CD14-positive monocyte (primary cell): ENCODE measurements around the gene IER2. TPM values are rescaled to one million over a fixed set of nuclear protein-coding genes. Genes with fewer than 3 reads are reported as not detected.
A peak's percentile ranks its signal among the peaks of the same experiment; 100 is the strongest.

Experiments
- DNase-seq, 3 donors: peaks; one replicate each; pipeline ENCODE4 v3.0.0-alpha.2; 2011 to 2022
- H2AFZ ChIP-seq: 2 replicates; pipeline ENCODE4 v1.6.0; 2012; ENCODE audit warnings: mild to moderate bottlenecking, low read depth, low read length, inconsistent platforms; ENCODE audit not compliant: insufficient read depth, poor library complexity, severe bottlenecking
- H3K27ac ChIP-seq, 2 donors: 1 replicate in 1 of 2; 2 replicates in 1 of 2; pipeline ENCODE4 v1.5.1; 2012 to 2013; ENCODE audit warnings: low read length in 2 of 2, control low read depth in 1 of 2, inconsistent platforms in 1 of 2, low read depth in 1 of 2, mild to moderate bottlenecking in 1 of 2
- H3K27me3 ChIP-seq, 2 donors: one replicate each; pipeline versions ENCODE4 v1.6.0 to v1.6.1; 2011 to 2013; ENCODE audit warnings: low read length in 2 of 2; ENCODE audit not compliant: control insufficient read depth in 2 of 2, insufficient read depth in 2 of 2
- H3K36me3 ChIP-seq, 2 donors: replicated peaks in 1 of 2; 1 replicate in 1 of 2; 2 replicates in 1 of 2; pipeline versions ENCODE4 v1.5.1 to v1.6.1; 2012 to 2013; ENCODE audit warnings: low read length in 2 of 2, control low read depth in 1 of 2, inconsistent platforms in 1 of 2, mild to moderate bottlenecking in 1 of 2; ENCODE audit not compliant: insufficient read depth in 2 of 2, control insufficient read depth in 1 of 2
- H3K4me1 ChIP-seq, 2 donors: 1 replicate in 1 of 2; 2 replicates in 1 of 2; pipeline versions ENCODE4 v1.5.1 to v1.6.1; 2012 to 2013; ENCODE audit warnings: low read length in 2 of 2, control low read depth in 1 of 2, inconsistent platforms in 1 of 2, mild to moderate bottlenecking in 1 of 2, moderate library complexity in 1 of 2; ENCODE audit not compliant: insufficient read depth in 2 of 2, control insufficient read depth in 1 of 2
- H3K4me2 ChIP-seq: replicated peaks from 2 replicates; pipeline ENCODE3; 2012; ENCODE audit warnings: low read length, moderate library complexity, mild to moderate bottlenecking; ENCODE audit not compliant: poor library complexity, severe bottlenecking; ENCODE audit errors: extremely low read depth
- H3K4me3 ChIP-seq, 3 experiments: fragments of 200-600 bp in 1 of 3; sonication (generic) in 1 of 3; replicated peaks in 1 of 3; 1 replicate in 2 of 3; 2 replicates in 1 of 3; pipeline ENCODE4 v1.5.1; 2011 to 2013; ENCODE audit warnings: low read length in 3 of 3, mild to moderate bottlenecking in 3 of 3, control low read depth in 2 of 3, low read depth in 2 of 3, inconsistent platforms in 1 of 3, moderate library complexity in 1 of 3
- H3K79me2 ChIP-seq: 2 replicates; pipeline ENCODE4 v1.6.0; 2012; ENCODE audit warnings: mild to moderate bottlenecking, control low read depth, inconsistent platforms, low read length, moderate library complexity; ENCODE audit not compliant: insufficient read depth
- H3K9ac ChIP-seq: 2 replicates; pipeline ENCODE4 v1.6.0; 2017; ENCODE audit warnings: low read length, mild to moderate bottlenecking; ENCODE audit not compliant: insufficient read depth, poor library complexity, severe bottlenecking
- H3K9me3 ChIP-seq, 2 donors: replicated peaks in 1 of 2; 1 replicate in 1 of 2; 2 replicates in 1 of 2; pipeline versions ENCODE4 v1.5.1 to v1.6.1; 2012 to 2013; ENCODE audit warnings: low read length in 2 of 2, control low read depth in 1 of 2; ENCODE audit not compliant: control insufficient read depth in 1 of 2, insufficient read depth in 1 of 2
- H4K20me1 ChIP-seq: 2 replicates; pipeline ENCODE4 v1.6.0; 2012; ENCODE audit warnings: mild to moderate bottlenecking, low read length, control low read depth, moderate library complexity; ENCODE audit not compliant: insufficient read depth
- H3K27ac Mint-ChIP-seq, 7 donors: one replicate each; pipeline ENCODE4 v1.8.0; 2020; ENCODE audit warnings: mild to moderate bottlenecking in 7 of 7, mixed read lengths in 7 of 7, moderate library complexity in 6 of 7, inconsistent platforms in 2 of 7
- H3K27me3 Mint-ChIP-seq, 3 donors: one replicate each; pipeline ENCODE4 v1.8.0; 2021 to 2022; ENCODE audit warnings: low read depth in 3 of 3, mild to moderate bottlenecking in 3 of 3, mixed read lengths in 3 of 3, moderate library complexity in 3 of 3, inconsistent platforms in 1 of 3
- H3K36me3 Mint-ChIP-seq, 2 donors: one replicate each; pipeline ENCODE4 v1.8.0; 2020; ENCODE audit warnings: mixed read lengths in 2 of 2, inconsistent platforms in 1 of 2, mild to moderate bottlenecking in 1 of 2
- H3K4me1 Mint-ChIP-seq: one replicate; pipeline ENCODE4 v1.8.0; 2020; ENCODE audit warnings: mild to moderate bottlenecking, mixed read lengths
- H3K4me3 Mint-ChIP-seq, 2 donors: one replicate each; pipeline ENCODE4 v1.8.0; 2020; ENCODE audit warnings: mild to moderate bottlenecking in 2 of 2, mixed read lengths in 2 of 2, moderate library complexity in 1 of 2
- H3K9me3 Mint-ChIP-seq, 7 donors: one replicate each; pipeline ENCODE4 v1.8.0; 2020 to 2022; ENCODE audit warnings: mixed read lengths in 7 of 7, mild to moderate bottlenecking in 6 of 7, moderate library complexity in 6 of 7, inconsistent platforms in 2 of 7
- CTCF ChIP-seq: fragments of 200-600 bp; IDR thresholded peaks from one replicate; pipeline ENCODE4 v1.8.0; 2022; ENCODE audit warnings: antibody characterized with exemption, mild to moderate bottlenecking
- WGBS: methylation state at CpG from one replicate; pipeline ENCODE4 v1.1.5; 2013; ENCODE audit warnings: missing lambda C conversion rate; ENCODE audit not compliant: insufficient coverage; 5-methylcytosine and 5-hydroxymethylcytosine counted together
- intact Hi-C, 2 donors: fragments of 100-400 bp; cut with micrococcal nuclease; formaldehyde crosslinking; loops; one replicate each; pipeline versions ENCODE4 v1.15.0 to v1.15.1; 2023
- polyA plus RNA-seq, 3 donors: library from polyadenylated mRNA; depleted of rRNA in 1 of 3; unstranded in 2 of 3; stranded (reverse) in 1 of 3; fragments of 300-500 nt in 2 of 3; fragments of >200 nt in 1 of 3; fragmentation: Illumina TruSeq in 2 of 3; gene quantifications; 1 replicate in 2 of 3; 2 replicates in 1 of 3; pipeline ENCODE4 v1.2.3, GENCODE V29; 2012 to 2021

The IER2 gene
- polyA plus RNA-seq, 3 donors: 355 to 804 (median 601) TPM

GRCh38 chr19:13112555-13112954 is 37.7 kb upstream of the IER2 start:
- H3K36me3 Mint-ChIP-seq: peaks cover 15 to 34% of the 10 kb centered on the region in 2 donors
- H3K4me2 ChIP-seq: no peak overlapping the region
- no peak overlapping the region for H3K4me3 ChIP-seq
- peaks cover 20 to 25% of the 10 kb centered on the region in 2 donors for H3K36me3 ChIP-seq
- H3K27me3 Mint-ChIP-seq: peaks cover 0 to 3% (median 2%) of the 10 kb centered on the region in 3 donors
- H3K79me2 ChIP-seq: peaks cover 21% of the 10 kb centered on the region
- no peaks in the 10 kb centered on the region for H3K9me3 Mint-ChIP-seq
- H3K27me3 ChIP-seq: no peaks in the 10 kb centered on the region
- no peak overlapping the region for H3K27ac Mint-ChIP-seq
- WGBS: 96% methylated on average over 9 of the region's 10 CpGs
- no peaks in the 10 kb centered on the region for H4K20me1 ChIP-seq
- intact Hi-C loops: no loop called here
- H3K27ac ChIP-seq: no peak overlapping the region
- DNase-seq: no peak
- H3K9ac ChIP-seq: no peak overlapping the region
- H2AFZ ChIP-seq: no peak overlapping the region
- no peak for TF ChIP-seq CTCF
- no peaks in the 10 kb centered on the region for H3K9me3 ChIP-seq
- peaks cover 19% of the 10 kb centered on the region for H3K4me1 Mint-ChIP-seq
- H3K4me3 Mint-ChIP-seq: no peak overlapping the region
- H3K4me1 ChIP-seq: peaks cover 19 to 23% of the 10 kb centered on the region in 2 donors

- H3K27me3 Mint-ChIP-seq: peaks cover 0 to 3% (median 0%) of the 10 kb centered on the region in 3 donors
- Histone ChIP-seq H4K20me1 (peaks cover 21% of the 10 kb centered on the region), H3K9me3 (no peaks in the 10 kb centered on the region), H3K27me3 (no peaks in the 10 kb centered on the region), H3K4me1 (peaks cover 37 to 50% of the 10 kb centered on the region in 2 donors), H2AFZ (peak overlapping the region; percentile 89), H3K4me3 (peak overlapping the region; percentile 58 to 98 (median 82)), H3K4me2 (peak overlapping the region; percentile 87), H3K27ac (peak overlapping the region; percentile 9 to 69), H3K36me3 (peaks cover 5 to 16% of the 10 kb centered on the region in 2 donors), H3K79me2 (peaks cover 41% of the 10 kb centered on the region), H3K9ac (peak overlapping the region; percentile 76)
- peak overlapping the region; percentile 15 to 95 (median 87) for H3K27ac Mint-ChIP-seq
- no peak for TF ChIP-seq CTCF
- intact Hi-C loops: loop anchor here in 1 of 2 donors (5.0 kb wide), 1 partner anchor 36 kb away; the partner anchor contains the start of genes IER2 and STX10
- peaks cover 7 to 19% of the 10 kb centered on the region in 2 donors for H3K36me3 Mint-ChIP-seq
- 3% methylated on average over 17 of the region's 18 CpGs for WGBS
- no peak for DNase-seq
- H3K4me1 Mint-ChIP-seq: peaks cover 44% of the 10 kb centered on the region
- H3K9me3 Mint-ChIP-seq: no peaks in the 10 kb centered on the region
- H3K4me3 Mint-ChIP-seq: peak overlapping the region; percentile 91 to 95
These were observed 34.3 kb upstream of the IER2 start for GRCh38 chr19:13115936-13116281.
